HEK293 (cell line): ENCODE measurements around the gene PHLDB1.

Experiments
- CTCF ChIA-PET: fragments of 350-600 bp; formaldehyde crosslinking; extraction: SDS; loops from one replicate; lab custom pipeline; 2021; ENCODE audit warnings: antibody characterized with exemption; lab: Yijun Ruan, JAX
- POLR2A ChIA-PET: fragments of 300-600 bp; formaldehyde crosslinking; extraction: SDS; loops from one replicate; lab custom pipeline; 2020; ENCODE audit warnings: antibody characterized with exemption, inconsistent platforms; lab: Yijun Ruan, JAX
- H3K27ac ChIP-seq: fragments of 200-500 bp; sonication (Bioruptor generic); 2 replicates; pipeline ENCODE4 v1.5.1; 2014; ENCODE audit warnings: low read depth, low read length, control low read depth, inconsistent platforms; ENCODE audit errors: extremely low read depth
- H3K36me3 ChIP-seq, 2 experiments: fragments of 200-500 bp in 1 of 2; sonication (Bioruptor generic) in 1 of 2; 1 replicate in 1 of 2; 2 replicates in 1 of 2; pipeline ENCODE4 v1.5.1; 2014 to 2017; ENCODE audit warnings: inconsistent platforms in 2 of 2, low read length in 2 of 2; ENCODE audit not compliant: control insufficient read depth in 2 of 2, insufficient read depth in 1 of 2
- H3K4me1 ChIP-seq: fragments of 200-500 bp; sonication (Bioruptor generic); 2 replicates; pipeline ENCODE4 v1.5.1; 2014; ENCODE audit warnings: mild to moderate bottlenecking, low read length, inconsistent platforms; ENCODE audit not compliant: control insufficient read depth, insufficient read depth
- H3K4me3 ChIP-seq: 2 replicates; pipeline ENCODE4 v1.5.1; 2011; ENCODE audit warnings: low read depth, mild to moderate bottlenecking, control low read depth, low read length, moderate library complexity
- H3K9me3 ChIP-seq: fragments of 200-500 bp; sonication (Bioruptor generic); 2 replicates; pipeline ENCODE4 v1.5.1; 2014; ENCODE audit warnings: low read depth, low read length, inconsistent platforms; ENCODE audit not compliant: control insufficient read depth, insufficient read depth
- GLIS2 ChIP-seq: fragments of 450-650 bp; formaldehyde crosslinking; IDR thresholded peaks from 2 replicates; pipeline ENCODE4 v1.5.1; 2016; ENCODE audit warnings: missing biosample characterization, missing genetic modification characterization
- SP7 ChIP-seq: fragments of 450-650 bp; formaldehyde crosslinking; IDR thresholded peaks from 2 replicates; pipeline ENCODE4 v1.5.1; 2016; ENCODE audit warnings: missing biosample characterization, missing genetic modification characterization
- YY2 ChIP-seq: fragments of 450-650 bp; formaldehyde crosslinking; IDR thresholded peaks from 2 replicates; pipeline ENCODE4 v1.5.1; 2016; ENCODE audit warnings: missing biosample characterization, missing genetic modification characterization
- ZFP41 ChIP-seq: fragments of 450-650 bp; formaldehyde crosslinking; IDR thresholded peaks from 2 replicates; pipeline ENCODE4 v1.5.1; 2016; ENCODE audit warnings: missing biosample characterization, missing genetic modification characterization, borderline replicate concordance
- ZFP69B ChIP-seq: fragments of 450-650 bp; formaldehyde crosslinking; IDR thresholded peaks from 2 replicates; pipeline ENCODE4 v1.5.1; 2016; ENCODE audit warnings: missing biosample characterization, missing genetic modification characterization
- ZNF10 ChIP-seq: fragments of 450-650 bp; formaldehyde crosslinking; IDR thresholded peaks from 2 replicates; pipeline ENCODE4 v1.5.1; 2017; ENCODE audit warnings: missing biosample characterization, missing genetic modification characterization
- ZNF146 ChIP-seq: fragments of 450-650 bp; formaldehyde crosslinking; IDR thresholded peaks from 2 replicates; pipeline ENCODE4 v1.5.1; 2016; ENCODE audit warnings: missing biosample characterization, missing genetic modification characterization
- ZNF169 ChIP-seq: fragments of 450-650 bp; formaldehyde crosslinking; IDR thresholded peaks from 2 replicates; pipeline ENCODE4 v1.5.1; 2016; ENCODE audit warnings: missing biosample characterization, missing genetic modification characterization
- ZNF19 ChIP-seq: fragments of 450-650 bp; formaldehyde crosslinking; IDR thresholded peaks from 2 replicates; pipeline ENCODE4; 2016; ENCODE audit warnings: missing biosample characterization, missing genetic modification characterization, low read depth
- ZNF202 ChIP-seq: fragments of 450-650 bp; formaldehyde crosslinking; IDR thresholded peaks from 2 replicates; pipeline ENCODE4 v1.5.1; 2016; ENCODE audit warnings: missing biosample characterization, missing genetic modification characterization, borderline replicate concordance
- ZNF302 ChIP-seq: fragments of 450-650 bp; formaldehyde crosslinking; IDR thresholded peaks from 2 replicates; pipeline ENCODE4 v1.5.1; 2016; ENCODE audit warnings: missing biosample characterization, missing genetic modification characterization, low read depth
- ZNF398 ChIP-seq: fragments of 450-650 bp; formaldehyde crosslinking; IDR thresholded peaks from 2 replicates; pipeline ENCODE4 v1.5.1; 2017; ENCODE audit warnings: missing biosample characterization, missing genetic modification characterization
- ZNF426 ChIP-seq: fragments of 450-650 bp; formaldehyde crosslinking; IDR thresholded peaks from 2 replicates; pipeline ENCODE4 v1.5.1; 2017; ENCODE audit warnings: missing biosample characterization, missing genetic modification characterization, mild to moderate bottlenecking, inconsistent platforms, moderate library complexity
- ZNF449 ChIP-seq: fragments of 450-650 bp; formaldehyde crosslinking; IDR thresholded peaks from 2 replicates; pipeline ENCODE4 v1.5.1; 2017; ENCODE audit warnings: missing biosample characterization, mild to moderate bottlenecking, missing genetic modification characterization, moderate library complexity
- ZNF521 ChIP-seq: fragments of 450-650 bp; formaldehyde crosslinking; IDR thresholded peaks from 2 replicates; pipeline ENCODE4 v1.5.1; 2017; ENCODE audit warnings: missing biosample characterization, mild to moderate bottlenecking, missing genetic modification characterization
- ZNF558 ChIP-seq: fragments of 450-650 bp; formaldehyde crosslinking; IDR thresholded peaks from 2 replicates; pipeline ENCODE4 v1.5.1; 2016; ENCODE audit warnings: missing biosample characterization, missing genetic modification characterization
- ZNF624 ChIP-seq: fragments of 450-650 bp; formaldehyde crosslinking; IDR thresholded peaks from 2 replicates; pipeline ENCODE4 v1.5.1; 2017; ENCODE audit warnings: missing biosample characterization, missing genetic modification characterization
- ZNF677 ChIP-seq: fragments of 450-650 bp; IDR thresholded peaks from 2 replicates; pipeline ENCODE4 v1.5.0; 2018; ENCODE audit warnings: missing biosample characterization, mild to moderate bottlenecking, missing genetic modification characterization, moderate library complexity
- ZNF701 ChIP-seq: fragments of 450-650 bp; formaldehyde crosslinking; IDR thresholded peaks from 2 replicates; pipeline ENCODE4 v1.5.1; 2016; ENCODE audit warnings: missing biosample characterization, missing genetic modification characterization
- TF ChIP-seq, protein P1 (sequence below): fragments of 450-650 bp; formaldehyde crosslinking; IDR thresholded peaks from 2 replicates; pipeline ENCODE4 v1.5.1; 2016; ENCODE audit warnings: missing biosample characterization, missing genetic modification characterization
- TF ChIP-seq, protein P2 (sequence below): fragments of 450-650 bp; formaldehyde crosslinking; IDR thresholded peaks from 2 replicates; pipeline ENCODE4 v1.5.1; 2016; ENCODE audit warnings: missing biosample characterization, missing genetic modification characterization

Gene PHLDB1

DNA sequence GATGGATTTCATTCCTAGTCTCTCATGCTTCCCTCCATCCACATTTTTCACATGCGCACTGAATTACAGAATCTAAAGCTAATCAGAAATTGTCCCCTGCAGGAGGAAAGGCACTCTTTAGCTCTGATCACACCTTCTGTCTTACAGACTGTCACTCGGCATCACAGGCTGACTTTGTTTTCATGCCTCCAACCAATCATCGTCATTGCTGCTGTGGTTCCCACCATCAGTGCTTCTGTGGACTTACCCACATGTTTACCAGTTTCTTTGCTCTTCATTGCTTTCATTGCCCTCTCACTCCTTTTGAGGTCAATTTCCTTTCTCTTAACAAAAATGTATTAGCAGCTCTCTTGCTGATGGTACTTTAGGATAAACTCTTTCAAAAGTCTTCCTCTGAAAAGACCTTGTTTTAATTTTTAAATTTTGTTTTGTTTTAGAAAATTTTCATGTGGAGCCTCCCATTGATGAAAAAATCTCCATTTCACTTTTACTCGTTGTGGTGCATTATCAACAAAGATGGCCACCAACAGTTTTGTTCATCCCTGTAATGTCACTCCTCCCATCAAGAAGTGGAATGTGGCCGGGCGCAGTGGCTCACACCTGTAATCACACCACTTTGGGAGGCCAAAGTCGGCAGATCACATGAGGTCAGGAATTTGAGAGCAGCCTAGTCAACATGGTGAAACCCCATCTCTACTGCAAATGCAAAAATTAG is 92.2 kb downstream of the PHLDB1 start:
- H3K4me1 ChIP-seq = no peaks in the 10 kb centered on the region
- H3K27ac ChIP-seq = no peak overlapping the region
- no peaks in the 10 kb centered on the region for H3K36me3 ChIP-seq
- no peaks in the 10 kb centered on the region for H3K9me3 ChIP-seq
- CTCF ChIA-PET = interaction anchor here (0.6 to 3.4 kb wide), 3 partner anchors 10 to 379 kb away, joined by 3 to 17 read pairs (median 3); no protein-coding TSS in a partner anchor
- H3K4me3 ChIP-seq = no peak overlapping the region
- POLR2A ChIA-PET = no interaction called here
- no peak for TF ChIP-seq ZNF558
- TF ChIP-seq ZNF202 = no peak
- no peak for TF ChIP-seq ZNF624 (tag by site-specific recombination)
- no peak for TF ChIP-seq ZNF521
- no peak for TF ChIP-seq ZFP41 (tag by site-specific recombination)
- no peak for TF ChIP-seq ZNF677 (tag by site-specific recombination)
- TF ChIP-seq, protein P1, sequence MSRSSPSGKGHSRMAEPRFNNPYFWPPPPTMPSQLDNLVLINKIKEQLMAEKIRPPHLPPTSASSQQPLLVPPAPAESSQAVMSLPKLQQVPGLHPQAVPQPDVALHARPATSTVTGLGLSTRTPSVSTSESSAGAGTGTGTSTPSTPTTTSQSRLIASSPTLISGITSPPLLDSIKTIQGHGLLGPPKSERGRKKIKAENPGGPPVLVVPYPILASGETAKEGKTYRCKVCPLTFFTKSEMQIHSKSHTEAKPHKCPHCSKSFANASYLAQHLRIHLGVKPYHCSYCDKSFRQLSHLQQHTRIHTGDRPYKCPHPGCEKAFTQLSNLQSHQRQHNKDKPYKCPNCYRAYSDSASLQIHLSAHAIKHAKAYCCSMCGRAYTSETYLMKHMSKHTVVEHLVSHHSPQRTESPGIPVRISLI (tag by site-specific recombination) = no peak
- no peak for TF ChIP-seq ZNF146 (tag by site-specific recombination)
- no peak for TF ChIP-seq ZNF426
- TF ChIP-seq SP7 = no peak
- TF ChIP-seq ZNF302 (tag by site-specific recombination) = no peak

DNA sequence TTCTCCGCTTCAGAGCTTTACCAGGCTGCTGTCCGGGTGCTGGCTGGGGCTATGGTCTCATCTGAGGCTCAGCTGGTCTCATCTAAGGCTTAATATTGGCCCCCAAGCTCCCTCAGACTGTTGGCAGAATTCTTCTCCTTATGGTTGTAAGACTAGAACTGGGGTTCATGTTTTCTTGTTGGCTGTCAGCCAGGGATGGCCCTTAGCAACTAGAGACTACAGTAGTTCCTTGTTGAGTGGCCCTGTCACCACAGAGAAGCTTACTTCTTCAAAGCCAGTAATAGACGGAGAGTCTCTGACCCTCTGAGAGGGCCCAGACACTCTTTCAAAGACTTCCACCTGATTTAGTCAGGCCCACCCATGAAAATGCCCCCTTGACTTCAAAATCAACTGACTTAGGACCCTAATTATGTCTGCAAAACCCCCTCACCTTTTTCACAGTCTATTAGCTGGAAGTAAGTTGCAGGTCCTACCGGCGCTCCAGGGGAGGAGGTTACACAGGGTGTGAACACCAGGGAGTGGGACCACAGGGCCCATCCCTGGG is 96.2 kb downstream of the PHLDB1 start:
- ChIA-PET CTCF (interaction anchor here (0.7 to 1.1 kb wide), 3 partner anchors 14 to 523 kb away, joined by 3 to 4 read pairs (median 3); no protein-coding TSS in a partner anchor), POLR2A (interaction anchor here (0.6 kb wide), 1 partner anchor 231 kb away, joined by 5 read pairs; no protein-coding TSS in a partner anchor)
- peak; percentile 63 for TF ChIP-seq ZNF10 (tag by site-specific recombination)
- TF ChIP-seq ZNF19 = no peak
- Histone ChIP-seq H3K4me3 (no peak overlapping the region), H3K4me1 (no peaks in the 10 kb centered on the region), H3K27ac (no peak overlapping the region), H3K36me3 (no peaks in the 10 kb centered on the region), H3K9me3 (no peaks in the 10 kb centered on the region)

DNA sequence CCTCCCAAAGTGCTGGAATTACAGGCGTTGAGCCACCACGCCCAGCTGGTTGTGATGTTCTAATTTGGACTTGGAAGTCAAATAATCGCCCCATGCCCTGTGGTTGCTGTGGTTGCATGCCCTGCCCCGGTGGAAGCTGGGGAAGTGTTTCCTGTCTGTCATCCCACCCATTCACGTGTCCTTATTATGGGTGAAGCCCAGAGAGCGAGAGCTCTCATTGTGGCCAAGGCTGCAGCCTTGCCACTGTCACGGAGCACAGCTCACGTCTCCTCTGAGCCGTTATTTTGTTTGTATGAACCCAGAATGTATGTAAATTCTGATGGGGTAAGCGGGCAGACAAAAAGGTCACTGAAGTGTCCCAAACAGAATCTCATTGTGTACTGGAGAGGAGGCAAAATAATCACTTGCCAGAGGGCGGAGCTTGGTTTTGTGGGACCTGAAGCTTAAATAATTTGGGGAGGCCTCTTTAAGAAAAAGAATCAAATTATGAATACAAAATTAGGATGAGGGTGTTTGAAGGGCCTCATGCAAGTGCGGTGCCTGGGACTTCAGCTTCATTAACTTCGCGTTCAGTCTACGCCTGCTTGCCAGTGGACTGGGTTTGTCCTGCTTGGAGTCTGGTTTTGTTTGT is 97.8 kb downstream of the PHLDB1 start:
- no peak for TF ChIP-seq ZFP69B (tag by site-specific recombination)
- TF ChIP-seq ZNF449 (tag by site-specific recombination) = no peak
- no peak for TF ChIP-seq YY2 (tag by site-specific recombination)
- no peak for TF ChIP-seq ZNF398 (tag by site-specific recombination)
- no peak for TF ChIP-seq GLIS2 (tag by site-specific recombination)
- TF ChIP-seq ZNF701 (tag by site-specific recombination) = no peak
- TF ChIP-seq, protein P2, sequence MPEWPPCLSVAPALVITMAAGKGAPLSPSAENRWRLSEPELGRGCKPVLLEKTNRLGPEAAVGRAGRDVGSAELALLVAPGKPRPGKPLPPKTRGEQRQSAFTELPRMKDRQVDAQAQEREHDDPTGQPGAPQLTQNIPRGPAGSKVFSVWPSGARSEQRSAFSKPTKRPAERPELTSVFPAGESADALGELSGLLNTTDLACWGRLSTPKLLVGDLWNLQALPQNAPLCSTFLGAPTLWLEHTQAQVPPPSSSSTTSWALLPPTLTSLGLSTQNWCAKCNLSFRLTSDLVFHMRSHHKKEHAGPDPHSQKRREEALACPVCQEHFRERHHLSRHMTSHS = no peak
- no peak for TF ChIP-seq ZNF169
- ChIA-PET CTCF (interaction anchor here (1.2 to 1.3 kb wide), 2 partner anchors 11 to 15 kb away, joined by 3 to 5 read pairs; no protein-coding TSS in a partner anchor), POLR2A (interaction anchor here (1.4 kb wide), 1 partner anchor 8 kb away, joined by 3 read pairs; no protein-coding TSS in a partner anchor)
- Histone ChIP-seq H3K27ac (no peak overlapping the region), H3K36me3 (no peaks in the 10 kb centered on the region), H3K9me3 (no peaks in the 10 kb centered on the region), H3K4me3 (no peak overlapping the region), H3K4me1 (no peaks in the 10 kb centered on the region)
